B cell (primary cell): ENCODE measurements around the gene INCA1. TPM values are rescaled to one million over a fixed set of nuclear protein-coding genes. Genes with fewer than 3 reads are reported as not detected.

Experiments used
- ATAC-seq: fragments of 200-7000 bp; cut with Tn5 transposase; one replicate; pipeline ENCODE4 v1.10.0; 2021; ENCODE audit warnings: low read depth, mild to moderate bottlenecking, moderate number of reproducible peaks, moderate library complexity
- CTCF ChIA-PET: fragments of 350-600 bp; sonication (Branson Sonifier 250); formaldehyde crosslinking; loops from one replicate; lab custom pipeline; 2021; ENCODE audit warnings: antibody characterized with exemption, inconsistent platforms; lab: Charles Lee
- POLR2A ChIA-PET: fragments of 350-600 bp; sonication (Branson Sonifier 250); formaldehyde crosslinking; loops from one replicate; lab custom pipeline; 2021; ENCODE audit warnings: antibody characterized with exemption; lab: Charles Lee
- DNase-seq: peaks from one replicate; pipeline ENCODE4 v3.0.0; 2013
- H2AFZ ChIP-seq: 2 replicates; pipeline ENCODE4 v1.6.1; 2012; ENCODE audit warnings: mild to moderate bottlenecking, low read depth, low read length; ENCODE audit not compliant: insufficient read depth, poor library complexity, severe bottlenecking
- H3K27ac ChIP-seq, 2 donors: 1 replicate in 1 of 2; 2 replicates in 1 of 2; pipeline ENCODE4 v1.5.1; 2012 to 2013; ENCODE audit warnings: low read length in 2 of 2, mild to moderate bottlenecking in 2 of 2, moderate library complexity in 1 of 2
- H3K27me3 ChIP-seq, 4 experiments: fragments of 200-600 bp in 1 of 4; sonication (generic) in 1 of 4; replicated peaks in 1 of 4; 1 replicate in 2 of 4; 2 replicates in 2 of 4; pipeline versions ENCODE4 v1.6.1 to v1.7.0; 2013 to 2016; ENCODE audit warnings: low read length in 3 of 4, mild to moderate bottlenecking in 2 of 4, mixed read lengths in 1 of 4, moderate library complexity in 1 of 4; ENCODE audit not compliant: insufficient read depth in 4 of 4, control insufficient read depth in 3 of 4; ENCODE audit errors: control extremely low read depth in 1 of 4
- H3K36me3 ChIP-seq, 2 experiments: replicated peaks in 1 of 2; 1 replicate in 1 of 2; 2 replicates in 1 of 2; pipeline versions ENCODE4 v1.6.1 to v1.7.1; 2013; ENCODE audit warnings: low read length in 1 of 2; ENCODE audit not compliant: insufficient read depth in 2 of 2, control insufficient read depth in 1 of 2; ENCODE audit errors: control extremely low read depth in 1 of 2, extremely low read depth in 1 of 2
- H3K4me1 ChIP-seq, 2 donors: fragments of 200-600 bp in 1 of 2; sonication (generic) in 1 of 2; 1 replicate in 1 of 2; 2 replicates in 1 of 2; pipeline versions ENCODE4 v1.5.1 to v1.6.1; 2013 to 2017; ENCODE audit warnings: low read length in 2 of 2; ENCODE audit not compliant: control insufficient read depth in 2 of 2, insufficient read depth in 2 of 2
- H3K4me2 ChIP-seq: replicated peaks from 2 replicates; pipeline ENCODE3; 2012; ENCODE audit warnings: mild to moderate bottlenecking, low read depth, low read length; ENCODE audit not compliant: poor library complexity, severe bottlenecking
- H3K4me3 ChIP-seq, 5 experiments: fragments of 200-600 bp in 1 of 5; sonication (generic) in 1 of 5; 1 replicate in 3 of 5; 2 replicates in 2 of 5; pipeline versions ENCODE4 v1.5.1 to v1.7.0; 2011 to 2016; ENCODE audit warnings: low read length in 4 of 5, mild to moderate bottlenecking in 4 of 5, low read depth in 2 of 5, control low read depth in 1 of 5, moderate library complexity in 1 of 5; ENCODE audit not compliant: insufficient read depth in 1 of 5; ENCODE audit errors: control extremely low read depth in 1 of 5, extremely low read depth in 1 of 5
- H3K79me2 ChIP-seq: fragments of 200-600 bp; sonication (generic); one replicate; pipeline ENCODE4 v1.6.0; 2016; ENCODE audit warnings: low read length; ENCODE audit not compliant: control insufficient read depth, insufficient read depth
- H3K9ac ChIP-seq: fragments of 200-600 bp; sonication (generic); 2 replicates; pipeline ENCODE4 v1.6.1; 2017; ENCODE audit warnings: mild to moderate bottlenecking, low read length, moderate library complexity
- H3K9me3 ChIP-seq, 3 donors: one replicate each; pipeline versions ENCODE4 v1.6.1 to v1.7.1; 2013; ENCODE audit warnings: low read length in 2 of 3; ENCODE audit not compliant: control insufficient read depth in 2 of 3, insufficient read depth in 1 of 3; ENCODE audit errors: control extremely low read depth in 1 of 3
- H4K20me1 ChIP-seq: 2 replicates; pipeline ENCODE4 v1.6.0; 2012; ENCODE audit warnings: mild to moderate bottlenecking, low read length; ENCODE audit not compliant: insufficient read depth, control insufficient read depth, poor library complexity, severe bottlenecking
- H3K27ac Mint-ChIP-seq: one replicate; pipeline ENCODE4 v1.8.0; 2021; ENCODE audit warnings: mixed read lengths
- H3K27me3 Mint-ChIP-seq: one replicate; pipeline ENCODE4 v1.8.0; 2021; ENCODE audit warnings: mixed read lengths
- H3K4me1 Mint-ChIP-seq: one replicate; pipeline ENCODE4 v1.8.0; 2021; ENCODE audit warnings: mixed read lengths
- H3K4me3 Mint-ChIP-seq: one replicate; pipeline ENCODE4 v1.8.0; 2021; ENCODE audit warnings: mixed read lengths
- H3K9me3 Mint-ChIP-seq: one replicate; pipeline ENCODE4 v1.8.0; 2022; ENCODE audit warnings: mixed read lengths; ENCODE audit not compliant: insufficient read depth
- CTCF ChIP-seq: fragments of 200-600 bp; IDR thresholded peaks from one replicate; pipeline ENCODE4 v1.8.0; 2022; ENCODE audit warnings: antibody characterized with exemption, mild to moderate bottlenecking
- EZH2 ChIP-seq: IDR thresholded peaks from 2 replicates; pipeline ENCODE4 v1.6.1; 2012; ENCODE audit warnings: borderline replicate concordance, low read depth, mild to moderate bottlenecking, moderate library complexity, low read length; ENCODE audit not compliant: insufficient read depth, poor library complexity, severe bottlenecking
- WGBS: methylation state at CpG from one replicate; pipeline ENCODE4 v1.1.5; 2013; ENCODE audit warnings: missing lambda C conversion rate; ENCODE audit not compliant: insufficient coverage; 5-methylcytosine and 5-hydroxymethylcytosine counted together
- intact Hi-C: fragments of 100-400 bp; cut with micrococcal nuclease; formaldehyde crosslinking; loops from one replicate; pipeline ENCODE4 v1.10.0; 2022
- polyA plus RNA-seq: library from polyadenylated mRNA; depleted of rRNA; stranded (reverse); fragments of >200 nt; gene quantifications from 2 replicates; pipeline ENCODE4 v1.2.3, GENCODE V29; 2012
- total RNA-seq, 2 donors: library from RNA; stranded (reverse); fragments of 120-200 nt in 1 of 2; gene quantifications; 1 replicate in 1 of 2; 2 replicates in 1 of 2; pipeline versions ENCODE4 v1.2.3 to v1.2.4, GENCODE V29; 2013 to 2022

The INCA1 gene
- total and polyA plus RNA-seq, 2 donors (not counting 1 experiment from before 2014, with no cell fraction given) = 0.30 to 0.60 TPM

GRCh38 chr17:4953451-4953961, 43.8 kb downstream of the INCA1 start:
- DNase-seq (no peak), ATAC-seq (no peak)
- H3K4me1 Mint-ChIP-seq = peaks cover 12% of the 10 kb centered on the region
- no peak overlapping the region for H3K4me3 Mint-ChIP-seq
- WGBS = 97% methylated on average over 14 of the region's 14 CpGs
- no peaks in the 10 kb centered on the region for H3K27me3 Mint-ChIP-seq
- CTCF ChIA-PET = interaction anchor here (1.0 to 1.5 kb wide), 5 partner anchors 10 to 386 kb away, joined by 3 to 5 read pairs (median 4); partner anchors contain the start of gene SPAG7
- no peaks in the 10 kb centered on the region for H3K9me3 Mint-ChIP-seq
- Histone ChIP-seq H3K4me2 (no peak overlapping the region), H3K9ac (no peak overlapping the region), H3K9me3 (no peaks in the 10 kb centered on the region), H3K27me3 (no peaks in the 10 kb centered on the region), H3K4me1 (peaks cover 8 to 13% of the 10 kb centered on the region in 2 donors), H3K4me3 (no peak overlapping the region), H3K27ac (no peak overlapping the region), H3K36me3 (no peaks in the 10 kb centered on the region), H2AFZ (no peak overlapping the region), H4K20me1 (no peaks in the 10 kb centered on the region), H3K79me2 (peaks cover 7% of the 10 kb centered on the region)
- intact Hi-C loops = no loop called here
- POLR2A ChIA-PET = no interaction called here
- no peak overlapping the region for H3K27ac Mint-ChIP-seq
- TF ChIP-seq CTCF = no peak
- no peak for TF ChIP-seq EZH2

GRCh38 chr17:4951486-4951885, 45.8 kb downstream of the INCA1 start:
- 100% methylated on average over 2 of the region's 3 CpGs for WGBS
- TF ChIP-seq EZH2 (no peak), CTCF (no peak)
- Mint-ChIP-seq H3K9me3 (no peaks in the 10 kb centered on the region), H3K4me3 (peak overlapping the region; percentile 85), H3K4me1 (peaks cover 21% of the 10 kb centered on the region), H3K27ac (peak overlapping the region; percentile 53), H3K27me3 (no peaks in the 10 kb centered on the region)
- ChIA-PET CTCF (interaction anchor here (1.0 to 1.2 kb wide), 4 partner anchors 11 to 167 kb away, joined by 3 to 4 read pairs (median 3); no protein-coding TSS in a partner anchor), POLR2A (interaction anchor here (0.6 to 0.9 kb wide), 3 partner anchors 12 to 538 kb away, joined by 4 to 6 read pairs (median 5); no protein-coding TSS in a partner anchor)
- Histone ChIP-seq H3K9me3 (no peaks in the 10 kb centered on the region), H3K4me1 (peaks cover 11 to 19% of the 10 kb centered on the region in 2 donors), H3K27me3 (no peaks in the 10 kb centered on the region), H3K27ac (no peak overlapping the region), H4K20me1 (peaks cover 17% of the 10 kb centered on the region), H3K4me3 (no peak overlapping the region), H3K4me2 (no peak overlapping the region), H3K9ac (no peak overlapping the region), H3K79me2 (peaks cover 25% of the 10 kb centered on the region), H2AFZ (no peak overlapping the region), H3K36me3 (peaks cover 0 to 4% of the 10 kb centered on the region in 2 experiments)
- intact Hi-C loops = no loop called here
- DNase-seq (no peak), ATAC-seq (no peak)
